Kidney (tissue), 14 donors: ENCODE measurements around the gene KCNJ5. TPM values are rescaled to one million over a fixed set of nuclear protein-coding genes. Genes with fewer than 3 reads are reported as not detected.
A peak's percentile ranks its signal among the peaks of the same experiment; 100 is the strongest.

Source experiments
- DNase-seq, 5 donors: peaks; one replicate each; pipeline ENCODE4 v3.0.0-alpha.2; 2013 to 2020
- FAIRE-seq: peaks from 2 replicates; lab custom pipeline; 2012; peaks lifted over from hg19 to GRCh38; lab: Jason Lieb, UNC
- H3K27ac ChIP-seq, 2 donors: one replicate each; pipeline ENCODE4 v1.7.0; 2013; ENCODE audit warnings: low read depth in 2 of 2, low read length in 2 of 2, inconsistent platforms in 1 of 2
- H3K27me3 ChIP-seq: one replicate; pipeline ENCODE4 v1.7.1; 2013; ENCODE audit warnings: low read length, inconsistent platforms; ENCODE audit not compliant: control insufficient read depth, insufficient read depth
- H3K36me3 ChIP-seq, 3 donors: one replicate each; pipeline versions ENCODE4 v1.7.0 to v1.7.1; 2013; ENCODE audit warnings: low read length in 3 of 3, control low read depth in 1 of 3, inconsistent platforms in 1 of 3; ENCODE audit not compliant: insufficient read depth in 3 of 3, control insufficient read depth in 2 of 3
- H3K4me1 ChIP-seq, 3 donors: one replicate each; pipeline versions ENCODE4 v1.7.0 to v1.7.1; 2013; ENCODE audit warnings: low read length in 3 of 3, inconsistent platforms in 1 of 3, low read depth in 1 of 3; ENCODE audit not compliant: control insufficient read depth in 2 of 3, insufficient read depth in 2 of 3
- H3K4me3 ChIP-seq, 3 donors: one replicate each; pipeline versions ENCODE4 v1.7.0 to v1.8.1; 2013; ENCODE audit warnings: low read length in 3 of 3, control low read depth in 1 of 3, inconsistent platforms in 1 of 3
- H3K9ac ChIP-seq, 3 donors: one replicate each; pipeline versions ENCODE4 v1.7.0 to v1.7.1; 2013; ENCODE audit warnings: low read length in 3 of 3, control low read depth in 1 of 3, inconsistent platforms in 1 of 3
- H3K9me3 ChIP-seq, 3 donors: one replicate each; pipeline versions ENCODE4 v1.7.0 to v1.7.1; 2013; ENCODE audit warnings: low read length in 3 of 3, control low read depth in 1 of 3, inconsistent platforms in 1 of 3; ENCODE audit not compliant: control insufficient read depth in 2 of 3, insufficient read depth in 1 of 3
- CTCF ChIP-seq: IDR thresholded peaks from 3 replicates; pipeline ENCODE4 v1.5.1; 2012; ENCODE audit warnings: mild to moderate bottlenecking, moderate library complexity, borderline replicate concordance; ENCODE audit not compliant: insufficient read depth; ENCODE audit errors: extremely low read depth
- intact Hi-C: fragments of 100-400 bp; cut with DNase I; formaldehyde crosslinking; loops from one replicate; pipeline ENCODE4 v1.11.1; 2022
- polyA plus RNA-seq: library from polyadenylated mRNA; stranded (reverse); fragments of 350-450 nt; fragmentation: Illumina TruSeq; extraction: RNeasy Lipid Tissue Mini Kit (QIAGEN cat#74804); gene quantifications from one replicate; pipeline ENCODE4 v1.2.3, GENCODE V29; 2014; ENCODE audit warnings: low read depth, low replicate concordance; ENCODE audit not compliant: insufficient read depth
- total RNA-seq: library from RNA; stranded (reverse); fragmentation: NEBNext Ultra II Directional; extraction: Animal tissue kit (Norgen Biotek cat#: 25700); gene quantifications from one replicate; pipeline ENCODE4 v1.2.1, GENCODE V29; 2021
- donor health status: control.
- donor health status: control.
- donor health status: control.
- donor health status: control.
- donor health status: control.
- donor health status: DM: yes; HTN: yes; CAD: no.
- donor health status: Normal renal cell carcinoma (clear cell type).

The KCNJ5 gene
- total and polyA plus RNA-seq, 2 donors from 2014 or later, result 5.7 to 6.5 TPM

GRCh38 chr11:128890216-128890542, 977 bp upstream of the KCNJ5 start:
- Histone ChIP-seq H3K4me1 (peaks cover 0 to 11% (median 6%) of the 10 kb centered on the region in 3 donors), H3K9ac (no peak overlapping the region), H3K4me3 (peak overlapping the region in 1 of 3 donors; percentile 57), H3K27me3 (no peaks in the 10 kb centered on the region), H3K27ac (no peak overlapping the region), H3K36me3 (no peaks in the 10 kb centered on the region), H3K9me3 (no peaks in the 10 kb centered on the region)
- no peak for DNase-seq
- FAIRE-seq, result no peak
- intact Hi-C loops, result no loop called here
- no peak for TF ChIP-seq CTCF

GRCh38 chr11:128891913-128892398, 800 bp downstream of the KCNJ5 start:
- Histone ChIP-seq H3K27me3 (no peaks in the 10 kb centered on the region), H3K9ac (peak overlapping the region in 1 of 3 donors; percentile 35), H3K9me3 (no peaks in the 10 kb centered on the region), H3K36me3 (no peaks in the 10 kb centered on the region), H3K4me3 (no peak overlapping the region), H3K4me1 (peaks cover 0 to 11% (median 6%) of the 10 kb centered on the region in 3 donors), H3K27ac (peak overlapping the region in 1 of 2 donors; percentile 15)
- FAIRE-seq (no peak), DNase-seq (peak in 1 of 5 donors; percentile 64)
- no peak for TF ChIP-seq CTCF
- intact Hi-C loops, result no loop called here

- Histone ChIP-seq H3K27me3 (no peaks in the 10 kb centered on the region), H3K9me3 (no peaks in the 10 kb centered on the region), H3K27ac (peak overlapping the region in 1 of 2 donors; percentile 17), H3K4me1 (peaks cover 0 to 11% (median 6%) of the 10 kb centered on the region in 3 donors), H3K4me3 (no peak overlapping the region), H3K36me3 (no peaks in the 10 kb centered on the region), H3K9ac (no peak overlapping the region)
- no peak for TF ChIP-seq CTCF
- FAIRE-seq (no peak), DNase-seq (peak in 3 of 5 donors; percentile 42 to 66 (median 47))
- intact Hi-C loops, result no loop called here
These were observed 1.9 kb downstream of the KCNJ5 start for GRCh38 chr11:128892866-128893565.
